Activated naive CD8-positive, alpha-beta T cell treated with anti-CD3 and anti-CD28 coated beads for 36 hours (primary cell): ENCODE measurements around the gene BTNL3. TPM values are rescaled to one million over a fixed set of nuclear protein-coding genes. Genes with fewer than 3 reads are reported as not detected.

ENCODE experiments used
- DNase-seq: peaks from one replicate; pipeline ENCODE4 v3.0.0; 2021
- H3K27ac Mint-ChIP-seq: one replicate; pipeline ENCODE4 v1.8.0; 2022; ENCODE audit warnings: mild to moderate bottlenecking, moderate library complexity, mixed read lengths
- H3K27me3 Mint-ChIP-seq: one replicate; pipeline ENCODE4 v1.8.0; 2022; ENCODE audit warnings: mild to moderate bottlenecking, mixed read lengths
- H3K36me3 Mint-ChIP-seq: one replicate; pipeline ENCODE4 v1.8.0; 2021; ENCODE audit warnings: mild to moderate bottlenecking, mixed read lengths
- H3K4me1 Mint-ChIP-seq: one replicate; pipeline ENCODE4 v1.8.0; 2021; ENCODE audit warnings: mixed read lengths
- H3K4me3 Mint-ChIP-seq: one replicate; pipeline ENCODE4 v1.8.0; 2022; ENCODE audit warnings: mild to moderate bottlenecking, moderate library complexity, mixed read lengths
- H3K9me3 Mint-ChIP-seq: one replicate; pipeline ENCODE4 v1.8.0; 2022; ENCODE audit warnings: mixed read lengths
- total RNA-seq, 2 experiments: library from RNA; stranded (reverse); gene quantifications; one replicate each; pipeline ENCODE4 v1.2.3, GENCODE V29; 2021

Gene BTNL3, protein sequence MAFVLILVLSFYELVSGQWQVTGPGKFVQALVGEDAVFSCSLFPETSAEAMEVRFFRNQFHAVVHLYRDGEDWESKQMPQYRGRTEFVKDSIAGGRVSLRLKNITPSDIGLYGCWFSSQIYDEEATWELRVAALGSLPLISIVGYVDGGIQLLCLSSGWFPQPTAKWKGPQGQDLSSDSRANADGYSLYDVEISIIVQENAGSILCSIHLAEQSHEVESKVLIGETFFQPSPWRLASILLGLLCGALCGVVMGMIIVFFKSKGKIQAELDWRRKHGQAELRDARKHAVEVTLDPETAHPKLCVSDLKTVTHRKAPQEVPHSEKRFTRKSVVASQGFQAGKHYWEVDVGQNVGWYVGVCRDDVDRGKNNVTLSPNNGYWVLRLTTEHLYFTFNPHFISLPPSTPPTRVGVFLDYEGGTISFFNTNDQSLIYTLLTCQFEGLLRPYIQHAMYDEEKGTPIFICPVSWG
- not detected for total RNA-seq

DNA sequence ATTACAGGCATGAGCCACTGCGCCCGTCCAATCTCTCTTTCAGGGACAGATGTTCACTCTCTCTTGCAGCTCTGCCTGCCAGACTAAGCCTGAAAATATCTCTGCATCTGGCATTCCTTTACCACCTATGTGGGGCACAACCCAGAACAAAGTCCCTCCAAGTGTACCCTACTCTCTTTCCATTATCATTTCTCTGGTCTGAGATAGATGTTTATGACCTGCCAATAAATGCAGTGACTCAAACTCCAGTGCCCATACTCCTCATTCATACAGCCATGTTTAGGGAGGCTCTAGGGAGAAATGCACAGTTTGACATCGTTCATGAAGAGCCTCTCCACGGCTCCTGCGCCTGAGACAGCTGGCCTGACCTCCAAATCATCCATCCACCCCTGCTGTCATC lies at the start of gene BTNL3:
Gene BTNL3, plus strand, starts transcription at position 255 of the 400 bp plus-strand sequence. CDS start 183 bp downstream, outside the sequence.
- Mint-ChIP-seq H3K27ac (no peak within 1 kb of the TSS), H3K36me3 (no peaks in the 10 kb centered on the region), H3K4me3 (no peak within 1 kb of the TSS), H3K9me3 (peaks cover 3% of the 10 kb centered on the region), H3K27me3 (peaks cover 14% of the 10 kb centered on the region), H3K4me1 (no peaks in the 10 kb centered on the region)
- DNase-seq: no peak

DNA sequence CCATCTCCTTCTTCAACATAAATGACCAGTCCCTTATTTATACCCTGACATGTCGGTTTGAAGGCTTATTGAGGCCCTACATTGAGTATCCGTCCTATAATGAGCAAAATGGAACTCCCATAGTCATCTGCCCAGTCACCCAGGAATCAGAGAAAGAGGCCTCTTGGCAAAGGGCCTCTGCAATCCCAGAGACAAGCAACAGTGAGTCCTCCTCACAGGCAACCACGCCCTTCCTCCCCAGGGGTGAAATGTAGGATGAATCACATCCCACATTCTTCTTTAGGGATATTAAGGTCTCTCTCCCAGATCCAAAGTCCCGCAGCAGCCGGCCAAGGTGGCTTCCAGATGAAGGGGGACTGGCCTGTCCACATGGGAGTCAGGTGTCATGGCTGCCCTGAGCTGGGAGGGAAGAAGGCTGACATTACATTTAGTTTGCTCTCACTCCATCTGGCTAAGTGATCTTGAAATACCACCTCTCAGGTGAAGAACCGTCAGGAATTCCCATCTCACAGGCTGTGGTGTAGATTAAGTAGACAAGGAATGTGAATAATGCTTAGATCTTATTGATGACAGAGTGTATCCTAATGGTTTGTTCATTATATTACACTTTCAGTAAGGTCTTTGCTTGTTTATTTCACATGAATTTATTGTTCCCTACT lies 38.2 kb upstream of the BTNL3 start:
- Mint-ChIP-seq H3K4me3 (no peak overlapping the region), H3K9me3 (no peaks in the 10 kb centered on the region), H3K36me3 (no peaks in the 10 kb centered on the region), H3K27me3 (peaks cover 3% of the 10 kb centered on the region), H3K27ac (no peak overlapping the region), H3K4me1 (peaks cover 4% of the 10 kb centered on the region)
- DNase-seq: no peak

DNA sequence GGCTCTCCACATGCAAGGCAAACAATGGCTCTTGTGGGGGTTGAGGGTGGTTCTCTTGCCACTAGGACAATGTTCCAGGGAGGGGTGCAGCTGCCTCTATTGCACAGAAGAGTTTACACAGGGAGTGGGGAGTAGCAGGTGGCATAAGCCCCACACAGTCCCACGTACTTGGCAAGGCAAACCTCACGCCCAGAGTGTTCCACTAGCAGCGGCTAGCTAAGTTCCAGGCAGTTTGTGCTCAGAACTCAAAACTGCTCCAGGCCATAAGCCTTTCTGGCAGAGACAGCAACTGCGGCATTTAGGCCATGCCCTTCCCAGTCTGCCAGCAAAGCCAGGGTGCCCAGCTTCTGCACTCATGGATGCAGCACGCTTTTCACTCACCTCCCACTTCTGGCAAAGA lies 29.0 kb upstream of the BTNL3 start:
- H3K36me3 Mint-ChIP-seq: no peaks in the 10 kb centered on the region

DNA sequence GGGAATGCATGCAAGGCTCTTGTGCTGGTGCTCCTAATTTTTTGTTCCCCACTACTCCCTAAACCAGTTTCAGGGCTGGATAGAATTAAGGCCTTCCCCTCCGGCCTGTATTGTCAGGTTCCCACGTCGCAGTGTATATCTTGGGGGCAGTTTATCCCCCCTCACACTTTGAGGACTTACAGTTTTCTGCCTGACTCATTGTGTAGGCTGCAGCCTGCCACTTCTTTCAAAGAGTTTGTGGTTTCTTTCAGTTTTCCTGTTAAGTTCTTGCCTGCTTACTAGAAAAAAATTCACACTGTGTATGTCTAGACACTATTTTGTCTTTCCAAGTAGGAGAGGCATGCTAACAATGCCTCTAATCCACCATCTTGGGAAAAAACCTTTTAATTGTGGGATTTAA lies 28.4 kb upstream of the BTNL3 start:
- no peaks in the 10 kb centered on the region for H3K36me3 Mint-ChIP-seq
- H3K27me3 Mint-ChIP-seq: no peaks in the 10 kb centered on the region
- peaks cover 17% of the 10 kb centered on the region for H3K4me1 Mint-ChIP-seq

More for the DNA sequence above, 29.0 kb upstream of the BTNL3 start:
- H3K27me3 Mint-ChIP-seq: no peaks in the 10 kb centered on the region
- H3K4me3 Mint-ChIP-seq: no peak overlapping the region
- H3K4me1 Mint-ChIP-seq: peaks cover 19% of the 10 kb centered on the region
- peaks cover 2% of the 10 kb centered on the region for H3K9me3 Mint-ChIP-seq
- no peak overlapping the region for H3K27ac Mint-ChIP-seq
- no peak for DNase-seq

DNA sequence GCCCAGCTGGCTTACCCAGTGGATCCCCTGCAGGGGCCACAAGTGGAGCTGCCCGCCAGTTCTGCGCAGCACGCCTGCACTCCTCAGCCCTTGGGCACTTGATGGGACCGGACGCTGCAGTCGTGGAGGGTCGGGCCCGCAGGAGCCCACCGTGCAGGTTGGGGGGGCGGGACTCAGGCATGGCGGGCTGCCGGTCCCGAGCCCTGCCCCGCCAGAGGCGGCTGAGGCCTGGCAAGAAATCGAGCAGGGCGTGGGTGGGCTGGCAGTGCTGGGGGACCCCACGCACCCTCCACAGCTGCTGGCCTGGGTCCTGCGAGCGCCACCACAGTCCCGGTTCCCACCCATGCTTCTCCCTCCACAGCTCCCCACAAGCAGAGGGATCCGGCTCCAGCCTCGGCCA lies 19.2 kb upstream of the BTNL3 start:
- H3K36me3 Mint-ChIP-seq: no peaks in the 10 kb centered on the region
- DNase-seq: no peak
- no peak overlapping the region for H3K27ac Mint-ChIP-seq
- H3K27me3 Mint-ChIP-seq: peaks cover 4% of the 10 kb centered on the region
- no peak overlapping the region for H3K4me3 Mint-ChIP-seq
- H3K9me3 Mint-ChIP-seq: no peaks in the 10 kb centered on the region
- H3K4me1 Mint-ChIP-seq: no peaks in the 10 kb centered on the region

More for the DNA sequence above, 28.4 kb upstream of the BTNL3 start:
- Mint-ChIP-seq H3K9me3 (peaks cover 2% of the 10 kb centered on the region), H3K4me3 (no peak overlapping the region), H3K27ac (no peak overlapping the region)
- DNase-seq: no peak

DNA sequence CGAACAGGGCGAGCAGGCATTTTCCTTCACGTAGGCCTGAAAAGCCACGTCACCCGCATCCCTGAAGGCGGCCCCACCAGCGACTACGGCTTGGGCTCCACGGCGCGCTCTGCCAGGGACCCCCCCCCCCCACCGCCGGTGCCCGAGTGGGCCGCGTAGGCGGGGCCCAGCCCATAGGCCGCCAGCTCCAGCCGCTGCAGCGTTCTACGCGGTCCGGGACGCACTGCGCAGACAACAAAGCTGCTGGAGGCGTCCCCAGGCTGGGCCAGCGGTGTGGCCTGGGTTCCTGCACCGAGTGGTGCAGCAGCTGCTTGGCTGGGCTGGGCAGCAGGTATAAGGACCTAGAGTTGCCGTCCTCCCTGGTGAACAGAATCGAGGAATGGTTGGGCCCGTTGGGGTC lies 18.3 kb upstream of the BTNL3 start:
- no peaks in the 10 kb centered on the region for H3K9me3 Mint-ChIP-seq
- peaks cover 5% of the 10 kb centered on the region for H3K4me1 Mint-ChIP-seq
- peaks cover 4% of the 10 kb centered on the region for H3K27me3 Mint-ChIP-seq
- no peak overlapping the region for H3K4me3 Mint-ChIP-seq
- H3K27ac Mint-ChIP-seq: no peak overlapping the region
- DNase-seq: no peak
- no peaks in the 10 kb centered on the region for H3K36me3 Mint-ChIP-seq

DNA sequence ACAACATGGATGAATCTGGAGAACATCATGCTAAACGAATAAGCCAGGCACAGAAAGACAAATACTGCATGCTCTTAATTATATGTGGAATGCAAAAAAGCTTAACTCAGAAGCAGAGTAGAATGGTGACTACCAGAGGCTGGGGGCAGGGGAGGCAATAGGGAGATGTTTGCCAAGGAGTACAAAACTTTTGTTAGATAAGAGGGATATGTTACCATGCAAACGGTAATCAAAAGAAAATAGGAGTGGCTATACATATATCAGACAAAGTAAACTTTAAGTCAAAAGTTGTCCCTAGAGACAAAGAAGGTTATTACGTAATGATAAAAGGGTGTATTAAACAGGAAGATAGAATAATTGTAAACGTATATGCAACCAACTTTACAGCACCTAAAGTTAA lies 17.8 kb upstream of the BTNL3 start:
- Mint-ChIP-seq H3K4me3 (no peak overlapping the region), H3K36me3 (no peaks in the 10 kb centered on the region), H3K27ac (no peak overlapping the region), H3K4me1 (peaks cover 9% of the 10 kb centered on the region), H3K9me3 (no peaks in the 10 kb centered on the region), H3K27me3 (peaks cover 4% of the 10 kb centered on the region)
- DNase-seq: no peak

DNA sequence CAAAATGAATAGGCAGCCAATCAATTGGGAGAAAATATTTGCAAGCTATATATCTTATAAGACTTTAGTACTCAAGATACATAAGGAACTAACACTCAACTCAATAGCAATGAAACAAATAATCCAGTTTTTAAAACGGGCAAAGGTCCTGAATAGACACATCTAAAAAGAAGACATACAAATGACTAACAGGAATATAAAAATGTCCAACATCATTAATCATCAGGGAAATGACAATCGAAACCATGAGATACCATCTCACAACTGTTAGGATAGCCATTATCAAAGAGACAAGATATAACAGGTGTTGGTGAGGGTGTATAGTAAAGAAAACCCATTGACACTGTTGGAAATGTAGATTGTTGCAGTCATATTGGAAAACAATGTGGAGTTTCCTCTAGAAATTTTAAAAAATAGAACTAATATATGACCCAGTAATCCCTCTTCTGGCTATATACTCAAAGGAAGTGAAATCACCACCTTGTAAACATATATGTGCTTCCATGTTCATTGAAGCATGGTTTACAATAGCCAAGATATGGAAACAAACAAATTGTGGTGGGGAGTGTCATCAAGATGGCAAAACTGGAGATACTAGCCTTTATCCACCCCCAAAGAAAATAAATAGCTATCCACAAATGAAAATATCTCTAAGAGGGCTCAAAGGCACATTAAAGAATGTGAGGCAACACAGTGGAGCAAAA lies 13.9 kb upstream of the BTNL3 start:
- Mint-ChIP-seq H3K4me1 (peaks cover 14% of the 10 kb centered on the region), H3K4me3 (no peak overlapping the region), H3K36me3 (no peaks in the 10 kb centered on the region), H3K27ac (peak overlapping the region; percentile 4), H3K9me3 (no peaks in the 10 kb centered on the region), H3K27me3 (peaks cover 4% of the 10 kb centered on the region)
- DNase-seq: no peak

DNA sequence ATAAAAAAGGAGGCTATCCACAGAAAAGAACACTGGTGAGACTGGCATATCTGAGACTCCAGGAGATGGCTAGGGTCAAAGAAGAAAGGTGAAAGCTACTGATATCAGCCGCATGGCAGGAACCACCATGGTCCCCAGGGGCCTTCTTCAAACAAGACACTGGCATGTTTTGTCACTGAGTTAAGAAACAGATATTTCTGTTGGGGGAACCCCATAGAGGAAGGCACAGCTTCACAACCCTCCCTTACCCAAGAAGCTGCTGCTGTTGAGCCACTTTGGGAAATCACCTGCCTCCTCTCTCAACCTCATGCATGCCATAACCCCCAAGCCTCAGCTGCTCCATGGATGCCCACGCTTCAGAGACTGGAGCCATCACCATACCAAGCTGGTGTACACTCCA lies 13.3 kb upstream of the BTNL3 start:
- DNase-seq: no peak
- peaks cover 14% of the 10 kb centered on the region for H3K4me1 Mint-ChIP-seq
- no peak overlapping the region for H3K4me3 Mint-ChIP-seq
- no peaks in the 10 kb centered on the region for H3K9me3 Mint-ChIP-seq
- H3K27ac Mint-ChIP-seq: peak overlapping the region; percentile 4
- H3K36me3 Mint-ChIP-seq: no peaks in the 10 kb centered on the region
- H3K27me3 Mint-ChIP-seq: peaks cover 4% of the 10 kb centered on the region

DNA sequence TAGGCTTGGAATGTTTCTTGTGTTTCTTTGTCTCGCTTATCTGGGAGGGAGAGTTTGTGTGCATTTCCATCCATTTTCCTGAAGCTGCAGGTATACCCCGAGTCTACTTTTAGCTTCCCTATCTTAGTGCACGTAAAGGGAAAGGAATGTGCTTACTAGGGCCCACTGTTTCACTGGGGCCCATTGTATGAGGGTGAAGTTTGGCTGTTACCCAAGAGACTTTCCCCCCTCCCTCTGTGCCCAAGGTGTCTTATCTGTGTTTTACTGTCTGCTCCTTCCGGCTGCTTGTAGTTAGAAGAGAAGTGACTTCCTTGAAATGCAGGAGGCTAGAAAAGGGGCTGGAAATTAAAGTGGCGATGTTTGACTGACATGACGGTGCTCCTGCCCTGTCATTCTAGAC lies 12.1 kb upstream of the BTNL3 start:
- H3K27ac Mint-ChIP-seq: peak overlapping the region; percentile 57
- H3K4me3 Mint-ChIP-seq: no peak overlapping the region
- no peaks in the 10 kb centered on the region for H3K36me3 Mint-ChIP-seq
- H3K9me3 Mint-ChIP-seq: no peaks in the 10 kb centered on the region
- H3K27me3 Mint-ChIP-seq: peaks cover 9% of the 10 kb centered on the region
- H3K4me1 Mint-ChIP-seq: peaks cover 14% of the 10 kb centered on the region
- no peak for DNase-seq

DNA sequence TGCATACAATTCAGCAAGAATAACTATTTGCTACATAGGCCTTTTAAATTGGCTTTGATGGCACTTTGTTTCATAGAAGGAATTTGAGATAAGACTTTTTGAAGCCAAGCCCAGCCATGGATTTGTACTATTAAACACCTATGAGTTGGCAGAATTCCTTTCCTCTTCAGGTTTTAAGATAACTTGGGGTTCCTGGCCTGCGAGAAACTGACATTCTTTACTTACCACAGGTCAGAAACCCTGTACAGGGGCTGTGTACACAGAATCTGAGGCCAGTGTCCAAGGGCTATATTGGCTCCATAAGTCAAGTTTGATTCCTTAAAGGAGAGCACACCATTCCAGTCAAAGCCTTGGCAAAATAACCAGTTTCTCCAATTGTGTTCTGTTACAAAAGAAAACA lies 10.8 kb upstream of the BTNL3 start:
- peaks cover 14% of the 10 kb centered on the region for H3K4me1 Mint-ChIP-seq
- H3K9me3 Mint-ChIP-seq: no peaks in the 10 kb centered on the region

DNA sequence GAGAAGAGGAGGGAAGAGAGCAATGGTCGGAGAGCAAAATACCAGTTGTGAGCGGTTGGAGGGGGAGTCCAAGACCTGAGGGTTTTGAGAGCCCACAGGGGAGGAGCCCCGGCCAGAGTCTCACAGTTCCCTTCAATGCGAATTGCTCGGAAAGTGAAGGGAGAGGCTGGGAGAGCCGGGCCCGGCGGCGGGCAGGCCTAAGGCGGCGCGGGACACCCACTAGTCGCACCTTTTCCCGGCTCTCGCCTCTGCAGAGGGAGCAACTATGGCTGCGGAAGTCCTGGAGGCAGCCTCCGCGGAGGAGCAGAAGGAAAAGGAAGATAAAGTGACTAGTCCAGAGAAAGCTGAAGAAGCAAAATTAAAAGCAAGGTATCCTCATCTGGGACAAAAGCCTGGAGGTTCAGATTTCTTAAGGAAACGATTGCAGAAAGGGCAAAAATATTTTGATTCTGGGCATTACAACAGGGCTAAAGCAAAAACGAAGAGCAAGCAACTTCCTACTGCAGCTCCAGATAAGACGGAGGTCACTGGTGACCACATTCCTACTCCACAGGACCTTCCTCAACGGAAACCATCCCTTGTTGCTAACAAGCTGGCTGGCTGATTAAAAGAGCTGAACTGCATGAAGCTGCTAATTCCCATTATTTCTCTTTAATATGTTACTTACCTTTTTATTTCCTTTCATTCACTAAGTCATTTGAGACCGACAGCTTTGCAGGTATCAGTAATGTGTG lies 6.5 kb upstream of the BTNL3 start:
- Mint-ChIP-seq H3K4me3 (no peak overlapping the region), H3K27ac (no peak overlapping the region), H3K9me3 (peaks cover 3% of the 10 kb centered on the region), H3K4me1 (no peaks in the 10 kb centered on the region), H3K27me3 (peaks cover 14% of the 10 kb centered on the region), H3K36me3 (no peaks in the 10 kb centered on the region)
- no peak for DNase-seq

More for the DNA sequence above, 10.8 kb upstream of the BTNL3 start:
- H3K27me3 Mint-ChIP-seq: peaks cover 11% of the 10 kb centered on the region
- no peak for DNase-seq
- no peaks in the 10 kb centered on the region for H3K36me3 Mint-ChIP-seq
- no peak overlapping the region for H3K4me3 Mint-ChIP-seq
- no peak overlapping the region for H3K27ac Mint-ChIP-seq

DNA sequence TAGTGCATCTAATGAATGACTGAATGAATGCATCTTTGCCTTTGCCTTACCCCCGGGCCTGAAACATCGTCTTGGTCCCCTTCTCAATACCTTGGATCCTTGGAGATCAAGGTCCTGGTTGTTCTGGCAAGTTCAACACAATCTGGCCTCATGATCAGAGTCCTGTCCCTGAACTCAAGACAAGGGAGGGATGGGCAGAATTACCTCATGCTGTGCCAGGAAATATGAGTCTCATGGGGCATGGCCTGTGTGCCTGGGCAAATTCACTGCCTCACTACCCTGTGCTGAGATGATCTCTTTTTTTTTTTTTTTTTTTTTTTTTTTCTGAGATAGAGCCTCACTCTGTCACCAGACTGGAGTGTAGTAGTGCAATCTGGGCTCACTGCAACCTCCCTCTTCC lies 630 bp upstream of the BTNL3 start:
- peaks cover 15% of the 10 kb centered on the region for H3K27me3 Mint-ChIP-seq
- no peak overlapping the region for H3K27ac Mint-ChIP-seq
- H3K4me3 Mint-ChIP-seq: no peak overlapping the region
- no peaks in the 10 kb centered on the region for H3K36me3 Mint-ChIP-seq
- no peaks in the 10 kb centered on the region for H3K4me1 Mint-ChIP-seq
- DNase-seq: no peak
- peaks cover 3% of the 10 kb centered on the region for H3K9me3 Mint-ChIP-seq

DNA sequence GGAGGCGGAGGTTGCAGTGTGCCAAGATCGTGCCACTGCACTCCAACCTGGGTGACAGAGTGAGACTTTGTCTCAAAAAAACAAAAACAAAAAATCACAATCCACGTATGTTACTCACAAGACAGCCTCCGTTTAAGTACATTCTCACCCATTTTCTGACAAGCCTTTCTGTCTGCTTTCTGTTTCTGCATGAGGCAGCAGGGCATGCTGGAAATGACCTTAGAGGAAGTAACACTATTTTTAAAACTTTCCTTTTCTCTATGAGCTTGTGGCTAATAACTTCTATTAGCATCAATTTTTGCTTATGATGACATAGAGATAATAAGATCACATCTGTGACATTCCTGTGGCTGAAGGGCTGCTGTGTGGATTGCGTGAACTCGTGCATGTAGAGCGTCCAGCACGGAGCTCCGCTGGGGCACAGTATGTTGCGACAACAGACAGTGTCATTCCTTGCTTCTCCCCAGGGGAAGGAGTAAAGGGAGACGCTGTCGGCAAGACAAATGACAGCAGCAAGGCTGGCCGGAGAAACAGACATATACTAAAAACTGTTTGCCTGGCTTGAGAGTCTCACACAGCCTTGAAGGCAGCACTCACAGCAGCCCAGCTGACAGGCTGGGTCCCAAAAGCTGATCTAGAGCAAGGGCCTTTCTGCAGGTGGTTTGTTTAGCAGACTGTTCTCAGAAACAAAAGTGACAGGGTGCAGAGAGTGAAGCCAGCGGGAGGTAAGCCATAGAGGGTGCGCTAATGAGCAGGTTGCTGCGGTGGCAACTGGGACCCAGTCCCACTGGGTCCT lies 1.6 kb downstream of the BTNL3 start:
- Mint-ChIP-seq H3K27me3 (peaks cover 11% of the 10 kb centered on the region), H3K36me3 (no peaks in the 10 kb centered on the region)

More for the DNA sequence above, 1.6 kb downstream of the BTNL3 start:
- Mint-ChIP-seq H3K4me3 (no peak overlapping the region), H3K27ac (no peak overlapping the region), H3K4me1 (no peaks in the 10 kb centered on the region), H3K9me3 (peaks cover 5% of the 10 kb centered on the region)
- no peak for DNase-seq
